GM23338 (cell line): ENCODE measurements around the gene ANGPT4. TPM values are rescaled to one million over a fixed set of nuclear protein-coding genes. Genes with fewer than 3 reads are reported as not detected.

Experiments
- ATAC-seq: fragments of 200-7000 bp; cut with Tn5 transposase; 3 replicates; pipeline ENCODE4 v1.9.1; 2020
- DNase-seq: peaks from one replicate; pipeline ENCODE4 v3.0.0-alpha.2; 2015; ENCODE audit warnings: low spot score
- H2AFZ ChIP-seq: fragments of 200-600 bp; sonication (generic); 2 replicates; pipeline ENCODE4 v1.8.0; 2016; ENCODE audit warnings: antibody characterized with exemption, mild to moderate bottlenecking, moderate library complexity
- H3F3A ChIP-seq: fragments of 200-600 bp; sonication (generic); replicated peaks from 2 replicates; pipeline ENCODE4 v1.8.0; 2017; ENCODE audit warnings: antibody characterized with exemption, mixed run types, low read depth
- H3K27ac ChIP-seq: fragments of 200-600 bp; sonication (generic); 2 replicates; pipeline ENCODE4 v1.6.1; 2016; ENCODE audit warnings: low read depth
- H3K27me3 ChIP-seq: fragments of 200-600 bp; sonication (generic); 2 replicates; pipeline ENCODE4 v1.8.0; 2016; ENCODE audit warnings: mild to moderate bottlenecking, mixed run types, moderate library complexity; ENCODE audit not compliant: insufficient read depth
- H3K36me3 ChIP-seq: fragments of 200-600 bp; sonication (generic); 2 replicates; pipeline ENCODE4 v1.8.0; 2016; ENCODE audit warnings: mild to moderate bottlenecking; ENCODE audit not compliant: insufficient read depth
- H3K4me1 ChIP-seq: fragments of 200-600 bp; sonication (generic); 2 replicates; pipeline ENCODE4 v1.8.0; 2016; ENCODE audit warnings: mild to moderate bottlenecking, moderate library complexity; ENCODE audit not compliant: insufficient read depth
- H3K4me2 ChIP-seq: fragments of 200-600 bp; sonication (generic); 2 replicates; pipeline ENCODE4 v1.7.1; 2017; ENCODE audit warnings: mixed run types
- H3K4me3 ChIP-seq: fragments of 200-600 bp; sonication (generic); 2 replicates; pipeline ENCODE4 v1.6.1; 2016; ENCODE audit warnings: mixed run types
- H3K79me2 ChIP-seq: fragments of 200-600 bp; sonication (generic); replicated peaks from 2 replicates; pipeline ENCODE4 v1.8.0; 2017; ENCODE audit warnings: mild to moderate bottlenecking; ENCODE audit not compliant: insufficient read depth
- H3K9me2 ChIP-seq: fragments of 200-600 bp; sonication (generic); 2 replicates; pipeline ENCODE4 v1.8.0; 2017; ENCODE audit not compliant: insufficient read depth
- H4K20me1 ChIP-seq: fragments of 200-600 bp; sonication (generic); replicated peaks from 2 replicates; pipeline ENCODE4 v1.8.0; 2017; ENCODE audit warnings: mild to moderate bottlenecking; ENCODE audit not compliant: insufficient read depth
- H3K27ac Mint-ChIP-seq: 2 replicates; pipeline ENCODE4 v1.8.0; 2020; ENCODE audit warnings: inconsistent platforms, mild to moderate bottlenecking, moderate library complexity, mixed read lengths
- H3K27me3 Mint-ChIP-seq: 3 replicates; pipeline ENCODE4 v1.8.0; 2022; ENCODE audit warnings: low read depth, mild to moderate bottlenecking, moderate library complexity, mixed read lengths, inconsistent platforms; ENCODE audit not compliant: insufficient read depth, poor library complexity
- H3K36me3 Mint-ChIP-seq: 3 replicates; pipeline ENCODE4 v1.8.0; 2021; ENCODE audit warnings: low read depth, mild to moderate bottlenecking, inconsistent platforms, moderate library complexity, mixed read lengths
- H3K4me1 Mint-ChIP-seq: 3 replicates; pipeline ENCODE4 v1.8.0; 2020; ENCODE audit warnings: mild to moderate bottlenecking, inconsistent platforms, mixed read lengths
- H3K4me3 Mint-ChIP-seq: 3 replicates; pipeline ENCODE4 v1.8.0; 2021; ENCODE audit warnings: moderate library complexity, mild to moderate bottlenecking, inconsistent platforms, mixed read lengths
- H3K9me3 Mint-ChIP-seq: 3 replicates; pipeline ENCODE4 v1.8.0; 2020; ENCODE audit warnings: moderate library complexity, mild to moderate bottlenecking, inconsistent platforms, mixed read lengths
- CREB1 ChIP-seq: fragments of 250-450 bp; sonication (Bioruptor Pico); IDR thresholded peaks from 2 replicates; pipeline ENCODE4 v1.5.0; 2020; ENCODE audit warnings: low read depth, mild to moderate bottlenecking, moderate library complexity
- EZH2 ChIP-seq: fragments of 200-600 bp; sonication (generic); IDR thresholded peaks from one replicate; pipeline ENCODE4 v1.8.0; 2017; ENCODE audit warnings: antibody characterized with exemption, mild to moderate bottlenecking, low read depth; ENCODE audit not compliant: unreplicated experiment
- EZH2phosphoT487 ChIP-seq: fragments of 200-600 bp; sonication (generic); IDR thresholded peaks from one replicate; pipeline ENCODE4 v1.8.1; 2018; ENCODE audit warnings: antibody characterized with exemption; ENCODE audit not compliant: unreplicated experiment
- JUNB ChIP-seq: IDR thresholded peaks from one replicate; pipeline ENCODE4 v1.6.1; 2016; ENCODE audit warnings: antibody characterized with exemption; ENCODE audit not compliant: unreplicated experiment
- NANOG ChIP-seq: IDR thresholded peaks from 2 replicates; pipeline ENCODE4 v1.6.1; 2016; ENCODE audit warnings: antibody characterized with exemption, borderline replicate concordance
- STAT1 ChIP-seq: IDR thresholded peaks from one replicate; pipeline ENCODE4 v1.6.1; 2016; ENCODE audit warnings: antibody characterized with exemption; ENCODE audit not compliant: unreplicated experiment
- ZNF114 ChIP-seq: fragments of 250-450 bp; sonication (Bioruptor Pico); IDR thresholded peaks from 2 replicates; pipeline ENCODE4 v1.5.0; 2020; ENCODE audit warnings: mild to moderate bottlenecking, moderate library complexity
- ZNF331 ChIP-seq: fragments of 250-450 bp; sonication (Bioruptor Pico); IDR thresholded peaks from 2 replicates; pipeline ENCODE4 v1.5.0; 2020; ENCODE audit warnings: low read depth, mild to moderate bottlenecking, moderate library complexity
- polyA plus RNA-seq: library from polyadenylated mRNA; unstranded; fragments of >200 nt; fragmentation: Nextera tagmentation; extraction: Ambion mirVana; gene quantifications from 2 replicates; pipeline ENCODE4 v1.2.1, GENCODE V29; 2016
- total RNA-seq: library from RNA; depleted of rRNA; stranded (reverse); fragments of >200 nt; shearing (Covaris generic); gene quantifications from 2 replicates; pipeline ENCODE4 v1.2.3, GENCODE V29; 2014
- TF ChIP-seq, protein P1 (sequence below): fragments of 250-450 bp; sonication (Bioruptor Pico); IDR thresholded peaks from 2 replicates; pipeline ENCODE4 v1.5.0; 2020; ENCODE audit warnings: mild to moderate bottlenecking, moderate library complexity
- TF ChIP-seq, protein P2 (sequence below): IDR thresholded peaks from one replicate; pipeline ENCODE4 v1.6.1; 2018; ENCODE audit warnings: antibody characterized with exemption; ENCODE audit not compliant: unreplicated experiment
- TF ChIP-seq, protein P3 (sequence below): IDR thresholded peaks from 2 replicates; pipeline ENCODE4 v1.6.1; 2016; ENCODE audit warnings: antibody characterized with exemption

ANGPT4 gene
- total and polyA plus RNA-seq, 2 experiments from 2014 or later: 0.17 TPM; not detected in 1

GRCh38 chr20:836190-836589, 79.9 kb downstream of the ANGPT4 start:
- H3K36me3 ChIP-seq: no peaks in the 10 kb centered on the region
- DNase-seq (no peak), ATAC-seq (no peak)
- Mint-ChIP-seq H3K27me3 (peaks cover 22% of the 10 kb centered on the region), H3K4me3 (no peak overlapping the region), H3K9me3 (peaks cover 4% of the 10 kb centered on the region; the same call in 2 of the 3 replicates), H3K4me1 (peaks cover 10% of the 10 kb centered on the region), H3K27ac (no peak overlapping the region), H3K36me3 (no peaks in the 10 kb centered on the region; the same call in 2 of the 3 replicates)
- H3K4me1 ChIP-seq: peaks cover 12% of the 10 kb centered on the region
- H3F3A ChIP-seq: 0 out of 2 replicates have a peak, but pooled peaks cover 8% of the 10 kb centered on the region
- no peak overlapping the region for H3K4me3 ChIP-seq
- H3K9me2 ChIP-seq: no peaks in the 10 kb centered on the region
- no peak overlapping the region for H3K4me2 ChIP-seq
- TF ChIP-seq STAT1: no peak
- TF ChIP-seq, protein P1, sequence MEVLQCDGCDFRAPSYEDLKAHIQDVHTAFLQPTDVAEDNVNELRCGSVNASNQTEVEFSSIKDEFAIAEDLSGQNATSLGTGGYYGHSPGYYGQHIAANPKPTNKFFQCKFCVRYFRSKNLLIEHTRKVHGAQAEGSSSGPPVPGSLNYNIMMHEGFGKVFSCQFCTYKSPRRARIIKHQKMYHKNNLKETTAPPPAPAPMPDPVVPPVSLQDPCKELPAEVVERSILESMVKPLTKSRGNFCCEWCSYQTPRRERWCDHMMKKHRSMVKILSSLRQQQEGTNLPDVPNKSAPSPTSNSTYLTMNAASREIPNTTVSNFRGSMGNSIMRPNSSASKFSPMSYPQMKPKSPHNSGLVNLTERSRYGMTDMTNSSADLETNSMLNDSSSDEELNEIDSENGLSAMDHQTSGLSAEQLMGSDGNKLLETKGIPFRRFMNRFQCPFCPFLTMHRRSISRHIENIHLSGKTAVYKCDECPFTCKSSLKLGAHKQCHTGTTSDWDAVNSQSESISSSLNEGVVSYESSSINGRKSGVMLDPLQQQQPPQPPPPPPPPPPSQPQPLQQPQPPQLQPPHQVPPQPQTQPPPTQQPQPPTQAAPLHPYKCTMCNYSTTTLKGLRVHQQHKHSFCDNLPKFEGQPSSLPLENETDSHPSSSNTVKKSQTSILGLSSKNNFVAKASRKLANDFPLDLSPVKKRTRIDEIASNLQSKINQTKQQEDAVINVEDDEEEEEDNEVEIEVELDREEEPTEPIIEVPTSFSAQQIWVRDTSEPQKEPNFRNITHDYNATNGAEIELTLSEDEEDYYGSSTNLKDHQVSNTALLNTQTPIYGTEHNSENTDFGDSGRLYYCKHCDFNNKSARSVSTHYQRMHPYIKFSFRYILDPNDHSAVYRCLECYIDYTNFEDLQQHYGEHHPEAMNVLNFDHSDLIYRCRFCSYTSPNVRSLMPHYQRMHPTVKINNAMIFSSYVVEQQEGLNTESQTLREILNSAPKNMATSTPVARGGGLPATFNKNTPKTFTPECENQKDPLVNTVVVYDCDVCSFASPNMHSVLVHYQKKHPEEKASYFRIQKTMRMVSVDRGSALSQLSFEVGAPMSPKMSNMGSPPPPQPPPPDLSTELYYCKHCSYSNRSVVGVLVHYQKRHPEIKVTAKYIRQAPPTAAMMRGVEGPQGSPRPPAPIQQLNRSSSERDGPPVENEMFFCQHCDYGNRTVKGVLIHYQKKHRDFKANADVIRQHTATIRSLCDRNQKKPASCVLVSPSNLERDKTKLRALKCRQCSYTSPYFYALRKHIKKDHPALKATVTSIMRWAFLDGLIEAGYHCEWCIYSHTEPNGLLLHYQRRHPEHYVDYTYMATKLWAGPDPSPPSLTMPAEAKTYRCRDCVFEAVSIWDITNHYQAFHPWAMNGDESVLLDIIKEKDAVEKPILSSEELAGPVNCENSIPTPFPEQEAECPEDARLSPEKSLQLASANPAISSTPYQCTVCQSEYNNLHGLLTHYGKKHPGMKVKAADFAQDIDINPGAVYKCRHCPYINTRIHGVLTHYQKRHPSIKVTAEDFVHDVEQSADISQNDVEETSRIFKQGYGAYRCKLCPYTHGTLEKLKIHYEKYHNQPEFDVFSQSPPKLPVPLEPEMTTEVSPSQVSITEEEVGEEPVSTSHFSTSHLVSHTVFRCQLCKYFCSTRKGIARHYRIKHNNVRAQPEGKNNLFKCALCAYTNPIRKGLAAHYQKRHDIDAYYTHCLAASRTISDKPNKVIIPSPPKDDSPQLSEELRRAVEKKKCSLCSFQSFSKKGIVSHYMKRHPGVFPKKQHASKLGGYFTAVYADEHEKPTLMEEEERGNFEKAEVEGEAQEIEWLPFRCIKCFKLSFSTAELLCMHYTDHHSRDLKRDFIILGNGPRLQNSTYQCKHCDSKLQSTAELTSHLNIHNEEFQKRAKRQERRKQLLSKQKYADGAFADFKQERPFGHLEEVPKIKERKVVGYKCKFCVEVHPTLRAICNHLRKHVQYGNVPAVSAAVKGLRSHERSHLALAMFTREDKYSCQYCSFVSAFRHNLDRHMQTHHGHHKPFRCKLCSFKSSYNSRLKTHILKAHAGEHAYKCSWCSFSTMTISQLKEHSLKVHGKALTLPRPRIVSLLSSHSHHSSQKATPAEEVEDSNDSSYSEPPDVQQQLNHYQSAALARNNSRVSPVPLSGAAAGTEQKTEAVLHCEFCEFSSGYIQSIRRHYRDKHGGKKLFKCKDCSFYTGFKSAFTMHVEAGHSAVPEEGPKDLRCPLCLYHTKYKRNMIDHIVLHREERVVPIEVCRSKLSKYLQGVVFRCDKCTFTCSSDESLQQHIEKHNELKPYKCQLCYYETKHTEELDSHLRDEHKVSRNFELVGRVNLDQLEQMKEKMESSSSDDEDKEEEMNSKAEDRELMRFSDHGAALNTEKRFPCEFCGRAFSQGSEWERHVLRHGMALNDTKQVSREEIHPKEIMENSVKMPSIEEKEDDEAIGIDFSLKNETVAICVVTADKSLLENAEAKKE: no peak
- H3K79me2 ChIP-seq: no peaks in the 10 kb centered on the region
- no peaks in the 10 kb centered on the region for H4K20me1 ChIP-seq
- H3K27me3 ChIP-seq: peaks cover 23% of the 10 kb centered on the region
- H2AFZ ChIP-seq: no peak overlapping the region
- no peak overlapping the region for H3K27ac ChIP-seq

DNA sequence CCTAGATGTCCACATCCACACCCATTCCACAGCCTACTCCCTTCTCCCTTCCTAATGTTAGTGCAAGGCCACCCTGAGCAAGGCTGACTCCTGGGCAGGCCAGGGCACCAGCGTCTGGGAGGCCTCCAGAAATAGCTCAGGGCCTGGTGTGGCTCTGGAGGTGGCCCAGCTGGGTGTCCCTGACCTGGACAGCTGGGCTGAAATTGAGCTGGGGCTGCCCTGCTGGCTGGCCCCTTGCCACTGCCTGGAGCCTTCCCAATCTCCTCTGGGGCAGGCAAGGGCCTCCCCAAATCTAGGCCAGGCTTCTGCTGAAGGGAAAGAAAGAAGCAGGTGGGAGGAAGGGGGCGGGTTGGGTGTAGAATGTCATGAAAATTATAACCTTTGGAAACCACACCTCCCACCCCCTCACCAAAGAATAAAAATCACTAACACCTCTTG, 80.5 kb downstream of the ANGPT4 start:
- no peak overlapping the region for H2AFZ ChIP-seq
- Mint-ChIP-seq H3K4me3 (no peak overlapping the region), H3K27ac (no peak overlapping the region), H3K36me3 (no peaks in the 10 kb centered on the region; the same call in 2 of the 3 replicates), H3K9me3 (peaks cover 4% of the 10 kb centered on the region; the same call in 2 of the 3 replicates), H3K27me3 (peaks cover 19% of the 10 kb centered on the region), H3K4me1 (peaks cover 9% of the 10 kb centered on the region)
- 0 out of 2 replicates have a peak, but pooled peaks cover 6% of the 10 kb centered on the region for H3F3A ChIP-seq
- DNase-seq: no peak
- H4K20me1 ChIP-seq: no peaks in the 10 kb centered on the region
- no peak for ATAC-seq
- peaks cover 12% of the 10 kb centered on the region for H3K4me1 ChIP-seq
- H3K36me3 ChIP-seq: no peaks in the 10 kb centered on the region
- H3K79me2 ChIP-seq: no peaks in the 10 kb centered on the region
- no peak overlapping the region for H3K27ac ChIP-seq
- H3K27me3 ChIP-seq: peaks cover 17% of the 10 kb centered on the region
- no peak overlapping the region for H3K4me2 ChIP-seq
- H3K9me2 ChIP-seq: no peaks in the 10 kb centered on the region
- H3K4me3 ChIP-seq: no peak overlapping the region
- TF ChIP-seq, protein P2, sequence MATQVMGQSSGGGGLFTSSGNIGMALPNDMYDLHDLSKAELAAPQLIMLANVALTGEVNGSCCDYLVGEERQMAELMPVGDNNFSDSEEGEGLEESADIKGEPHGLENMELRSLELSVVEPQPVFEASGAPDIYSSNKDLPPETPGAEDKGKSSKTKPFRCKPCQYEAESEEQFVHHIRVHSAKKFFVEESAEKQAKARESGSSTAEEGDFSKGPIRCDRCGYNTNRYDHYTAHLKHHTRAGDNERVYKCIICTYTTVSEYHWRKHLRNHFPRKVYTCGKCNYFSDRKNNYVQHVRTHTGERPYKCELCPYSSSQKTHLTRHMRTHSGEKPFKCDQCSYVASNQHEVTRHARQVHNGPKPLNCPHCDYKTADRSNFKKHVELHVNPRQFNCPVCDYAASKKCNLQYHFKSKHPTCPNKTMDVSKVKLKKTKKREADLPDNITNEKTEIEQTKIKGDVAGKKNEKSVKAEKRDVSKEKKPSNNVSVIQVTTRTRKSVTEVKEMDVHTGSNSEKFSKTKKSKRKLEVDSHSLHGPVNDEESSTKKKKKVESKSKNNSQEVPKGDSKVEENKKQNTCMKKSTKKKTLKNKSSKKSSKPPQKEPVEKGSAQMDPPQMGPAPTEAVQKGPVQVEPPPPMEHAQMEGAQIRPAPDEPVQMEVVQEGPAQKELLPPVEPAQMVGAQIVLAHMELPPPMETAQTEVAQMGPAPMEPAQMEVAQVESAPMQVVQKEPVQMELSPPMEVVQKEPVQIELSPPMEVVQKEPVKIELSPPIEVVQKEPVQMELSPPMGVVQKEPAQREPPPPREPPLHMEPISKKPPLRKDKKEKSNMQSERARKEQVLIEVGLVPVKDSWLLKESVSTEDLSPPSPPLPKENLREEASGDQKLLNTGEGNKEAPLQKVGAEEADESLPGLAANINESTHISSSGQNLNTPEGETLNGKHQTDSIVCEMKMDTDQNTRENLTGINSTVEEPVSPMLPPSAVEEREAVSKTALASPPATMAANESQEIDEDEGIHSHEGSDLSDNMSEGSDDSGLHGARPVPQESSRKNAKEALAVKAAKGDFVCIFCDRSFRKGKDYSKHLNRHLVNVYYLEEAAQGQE: no peak
- TF ChIP-seq, protein P3, sequence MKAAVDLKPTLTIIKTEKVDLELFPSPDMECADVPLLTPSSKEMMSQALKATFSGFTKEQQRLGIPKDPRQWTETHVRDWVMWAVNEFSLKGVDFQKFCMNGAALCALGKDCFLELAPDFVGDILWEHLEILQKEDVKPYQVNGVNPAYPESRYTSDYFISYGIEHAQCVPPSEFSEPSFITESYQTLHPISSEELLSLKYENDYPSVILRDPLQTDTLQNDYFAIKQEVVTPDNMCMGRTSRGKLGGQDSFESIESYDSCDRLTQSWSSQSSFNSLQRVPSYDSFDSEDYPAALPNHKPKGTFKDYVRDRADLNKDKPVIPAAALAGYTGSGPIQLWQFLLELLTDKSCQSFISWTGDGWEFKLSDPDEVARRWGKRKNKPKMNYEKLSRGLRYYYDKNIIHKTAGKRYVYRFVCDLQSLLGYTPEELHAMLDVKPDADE: no peak
- TF ChIP-seq ZNF331: no peak
- TF ChIP-seq CREB1 (CRISPR knock-in tag): no peak
- TF ChIP-seq EZH2phosphoT487: no peak
- no peak for TF ChIP-seq ZNF114 (CRISPR knock-in tag)
- no peak for TF ChIP-seq NANOG
- TF ChIP-seq JUNB: no peak
- no peak for TF ChIP-seq EZH2
